ENCODE data around the gene ENTREP1. TPM values are rescaled to one million over a fixed set of nuclear protein-coding genes. Genes with fewer than 3 reads are reported as not detected.

Gene ENTREP1
- total and polyA plus RNA-seq, 2 donors (not counting 1 experiment from before 2014, with no cell fraction given): 0.06 TPM; not detected in 1

GRCh38 chr9:69326261-69326660, 1.2 kb downstream of the ENTREP1 start:
- peaks cover 27% of the 10 kb centered on the region for H3K27me3 ChIP-seq (ENCODE audit: control insufficient read depth, insufficient read depth, low read length)

DNA sequence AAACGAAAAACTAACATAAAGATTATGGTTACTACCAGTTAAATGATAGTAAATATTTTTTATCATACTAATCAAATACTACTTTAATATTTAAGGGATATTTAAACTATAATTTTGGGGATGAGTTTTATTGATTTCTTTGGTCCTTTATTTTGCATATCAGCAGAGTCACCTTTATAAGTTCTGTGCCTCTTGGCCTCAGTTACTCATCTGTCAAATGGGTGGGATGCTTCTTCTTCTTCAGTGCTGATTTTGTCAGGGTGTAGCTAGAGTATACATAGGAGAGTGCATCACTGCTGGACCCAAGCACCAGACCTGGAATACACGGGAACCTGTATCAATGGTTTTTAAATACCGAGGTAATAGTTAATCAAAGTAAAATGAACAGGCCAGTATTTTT, 5.6 kb downstream of the ENTREP1 start:
- Histone ChIP-seq H4K20me1 (ENCODE audit: control insufficient read depth, extremely low read depth, insufficient read depth, low read length) (no peaks in the 10 kb centered on the region), H3K9ac (ENCODE audit: insufficient read depth, low read length) (no peak overlapping the region), H3K27ac (ENCODE audit: insufficient read depth, low read length) (no peak overlapping the region), H3K27me3 (ENCODE audit: control insufficient read depth, insufficient read depth, low read length) (peaks cover 17% of the 10 kb centered on the region), H3K4me2 (ENCODE audit: extremely low read depth, insufficient read depth, low read length) (no peak overlapping the region), H3K9me3 (ENCODE audit: control insufficient read depth, insufficient read depth, low read depth, low read length) (no peaks in the 10 kb centered on the region), H2AFZ (ENCODE audit: low read length) (no peak overlapping the region), H3K79me2 (ENCODE audit: control insufficient read depth, insufficient read depth, low read length) (no peaks in the 10 kb centered on the region), H3K4me1 (ENCODE audit: control insufficient read depth, extremely low read depth, insufficient read depth, low read length) (no peaks in the 10 kb centered on the region), H3K4me3 (replicated peaks in 1 of 4; ENCODE audit: control extremely low read depth in 1 of 4, insufficient read depth in 1 of 4, low read depth in 3 of 4, low read length in 4 of 4) (no peak overlapping the region), H3K36me3 (ENCODE audit: control insufficient read depth, insufficient read depth, low read length) (no peaks in the 10 kb centered on the region)
- TF ChIP-seq EZH2 (IDR thresholded peaks at IDR 0.05; ENCODE audit: low read length, missing control alignments): no peak
- TF ChIP-seq, protein P1, sequence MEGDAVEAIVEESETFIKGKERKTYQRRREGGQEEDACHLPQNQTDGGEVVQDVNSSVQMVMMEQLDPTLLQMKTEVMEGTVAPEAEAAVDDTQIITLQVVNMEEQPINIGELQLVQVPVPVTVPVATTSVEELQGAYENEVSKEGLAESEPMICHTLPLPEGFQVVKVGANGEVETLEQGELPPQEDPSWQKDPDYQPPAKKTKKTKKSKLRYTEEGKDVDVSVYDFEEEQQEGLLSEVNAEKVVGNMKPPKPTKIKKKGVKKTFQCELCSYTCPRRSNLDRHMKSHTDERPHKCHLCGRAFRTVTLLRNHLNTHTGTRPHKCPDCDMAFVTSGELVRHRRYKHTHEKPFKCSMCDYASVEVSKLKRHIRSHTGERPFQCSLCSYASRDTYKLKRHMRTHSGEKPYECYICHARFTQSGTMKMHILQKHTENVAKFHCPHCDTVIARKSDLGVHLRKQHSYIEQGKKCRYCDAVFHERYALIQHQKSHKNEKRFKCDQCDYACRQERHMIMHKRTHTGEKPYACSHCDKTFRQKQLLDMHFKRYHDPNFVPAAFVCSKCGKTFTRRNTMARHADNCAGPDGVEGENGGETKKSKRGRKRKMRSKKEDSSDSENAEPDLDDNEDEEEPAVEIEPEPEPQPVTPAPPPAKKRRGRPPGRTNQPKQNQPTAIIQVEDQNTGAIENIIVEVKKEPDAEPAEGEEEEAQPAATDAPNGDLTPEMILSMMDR (conservative IDR thresholded peaks at IDR 0.05 in 1 of 2, IDR thresholded peaks at IDR 0.05 in 1 of 2; ENCODE audit: low read depth in 1 of 2, low read length in 2 of 2): no peak
- no peak for DNase-seq (ENCODE audit: low read depth in 2 of 2)

More at GRCh38 chr9:69326261-69326660, 1.2 kb downstream of the ENTREP1 start:
- H3K4me2 ChIP-seq (ENCODE audit: extremely low read depth, insufficient read depth, low read length): no peak overlapping the region
- no peak overlapping the region for H3K9ac ChIP-seq (ENCODE audit: insufficient read depth, low read length)
- no peak overlapping the region for H2AFZ ChIP-seq (ENCODE audit: low read length)
- no peaks in the 10 kb centered on the region for H4K20me1 ChIP-seq (ENCODE audit: control insufficient read depth, extremely low read depth, insufficient read depth, low read length)
- TF ChIP-seq EZH2 (IDR thresholded peaks at IDR 0.05; ENCODE audit: low read length, missing control alignments): no peak
- TF ChIP-seq, protein P1 (conservative IDR thresholded peaks at IDR 0.05 in 1 of 2, IDR thresholded peaks at IDR 0.05 in 1 of 2; ENCODE audit: low read depth in 1 of 2, low read length in 2 of 2): no peak
- H3K79me2 ChIP-seq (ENCODE audit: control insufficient read depth, insufficient read depth, low read length): no peaks in the 10 kb centered on the region
- H3K27ac ChIP-seq (ENCODE audit: insufficient read depth, low read length): no peak overlapping the region
- no peaks in the 10 kb centered on the region for H3K9me3 ChIP-seq (ENCODE audit: control insufficient read depth, insufficient read depth, low read depth, low read length)
- DNase-seq (ENCODE audit: low read depth in 2 of 2): no peak
- no peaks in the 10 kb centered on the region for H3K4me1 ChIP-seq (ENCODE audit: control insufficient read depth, extremely low read depth, insufficient read depth, low read length)
- H3K4me3 ChIP-seq (replicated peaks in 1 of 4; ENCODE audit: control extremely low read depth in 1 of 4, insufficient read depth in 1 of 4, low read depth in 3 of 4, low read length in 4 of 4): no peak overlapping the region
- no peaks in the 10 kb centered on the region for H3K36me3 ChIP-seq (ENCODE audit: control insufficient read depth, insufficient read depth, low read length)

DNA sequence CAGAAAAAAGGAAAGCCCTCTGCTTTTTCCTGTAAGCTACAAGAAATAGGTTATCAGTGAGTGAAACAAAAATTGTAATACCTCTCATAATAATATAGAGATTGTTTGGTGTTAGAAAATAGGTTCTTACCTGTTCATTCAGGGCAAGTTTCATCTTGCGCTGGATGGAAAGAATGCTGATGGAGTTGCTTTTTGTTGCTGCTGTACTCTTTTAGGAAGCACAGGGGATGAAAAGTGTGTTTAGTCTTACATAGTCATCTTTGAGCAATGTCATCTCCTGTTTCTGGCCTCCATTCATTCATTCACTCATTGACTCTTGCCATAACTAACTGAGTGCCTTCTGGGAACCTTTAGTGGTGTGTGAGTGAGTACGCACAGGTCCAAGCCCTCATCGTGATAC, 6.4 kb downstream of the ENTREP1 start:
- Histone ChIP-seq H3K27me3 (ENCODE audit: control insufficient read depth, insufficient read depth, low read length) (peaks cover 9% of the 10 kb centered on the region), H3K4me2 (ENCODE audit: extremely low read depth, insufficient read depth, low read length) (no peak overlapping the region), H4K20me1 (ENCODE audit: control insufficient read depth, extremely low read depth, insufficient read depth, low read length) (no peaks in the 10 kb centered on the region), H3K9me3 (ENCODE audit: control insufficient read depth, insufficient read depth, low read depth, low read length) (no peaks in the 10 kb centered on the region), H3K9ac (ENCODE audit: insufficient read depth, low read length) (no peak overlapping the region), H3K4me1 (ENCODE audit: control insufficient read depth, extremely low read depth, insufficient read depth, low read length) (no peaks in the 10 kb centered on the region), H3K27ac (ENCODE audit: insufficient read depth, low read length) (no peak overlapping the region), H3K4me3 (replicated peaks in 1 of 4; ENCODE audit: control extremely low read depth in 1 of 4, insufficient read depth in 1 of 4, low read depth in 3 of 4, low read length in 4 of 4) (no peak overlapping the region), H3K36me3 (ENCODE audit: control insufficient read depth, insufficient read depth, low read length) (no peaks in the 10 kb centered on the region), H3K79me2 (ENCODE audit: control insufficient read depth, insufficient read depth, low read length) (no peaks in the 10 kb centered on the region), H2AFZ (ENCODE audit: low read length) (no peak overlapping the region)
- DNase-seq (ENCODE audit: low read depth in 2 of 2): no peak
- no peak for TF ChIP-seq EZH2 (IDR thresholded peaks at IDR 0.05; ENCODE audit: low read length, missing control alignments)
- TF ChIP-seq, protein P1 (conservative IDR thresholded peaks at IDR 0.05 in 1 of 2, IDR thresholded peaks at IDR 0.05 in 1 of 2; ENCODE audit: low read depth in 1 of 2, low read length in 2 of 2): no peak

Data from fibroblast of lung (primary cell).